IPS-18c (cell line): ENCODE measurements around the gene NPHP4.

ENCODE experiments used
- H3K4me3 ChIP-seq: 2 replicates; pipeline ENCODE4 v1.7.0; 2013; ENCODE audit warnings: low read depth, mild to moderate bottlenecking, low read length, moderate library complexity; ENCODE audit not compliant: insufficient read depth
- H3K9me3 ChIP-seq: one replicate; pipeline ENCODE4 v1.6.1; 2013; ENCODE audit warnings: mild to moderate bottlenecking, low read length, moderate library complexity; ENCODE audit not compliant: control insufficient read depth, insufficient read depth

The NPHP4 gene

DNA sequence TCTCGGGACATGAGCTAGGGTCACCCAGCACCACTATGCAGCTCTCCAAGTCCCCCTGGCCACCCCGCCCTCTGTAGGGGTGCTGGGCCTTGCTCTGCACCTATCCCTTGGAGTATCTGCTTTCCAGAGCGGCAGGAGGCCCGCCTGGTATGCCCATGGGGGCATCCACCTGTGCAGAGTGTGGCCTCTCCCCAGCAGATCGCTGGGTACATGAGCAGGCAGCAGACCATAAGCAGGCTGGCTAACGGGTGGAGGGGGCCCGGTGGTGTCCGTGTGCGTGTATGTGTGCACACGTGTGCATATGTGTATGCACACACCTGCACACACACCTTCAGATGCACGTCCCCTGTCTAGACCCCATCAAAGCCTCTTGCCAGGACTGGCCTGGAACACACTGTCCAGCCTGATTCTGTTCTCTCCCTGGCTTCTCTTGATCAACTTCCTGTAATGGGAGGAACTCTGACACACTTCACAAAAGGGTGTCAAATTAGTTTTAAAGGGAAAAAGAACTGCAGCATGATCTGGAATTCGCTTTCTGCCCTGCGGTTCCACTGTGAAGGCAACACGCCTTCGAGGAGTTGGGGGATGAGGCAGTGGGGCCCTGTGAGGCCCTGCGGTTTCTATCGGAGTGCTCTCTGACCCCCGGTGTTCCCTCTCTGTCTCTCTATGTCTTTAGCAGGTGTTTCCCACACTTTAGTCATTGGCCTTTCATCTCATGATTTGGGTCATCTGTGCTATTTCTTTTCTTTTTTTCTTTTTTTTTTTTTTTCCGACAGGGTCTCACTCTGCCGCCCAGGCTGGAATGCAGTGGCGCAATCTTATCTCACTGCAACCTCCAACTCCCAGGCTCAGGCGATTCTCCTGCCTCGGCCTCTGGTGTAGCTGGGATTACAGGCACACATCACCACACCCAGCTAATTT lies 17.2 kb upstream of the NPHP4 start:
- no peaks in the 10 kb centered on the region for H3K9me3 ChIP-seq
- no peak overlapping the region for H3K4me3 ChIP-seq

DNA sequence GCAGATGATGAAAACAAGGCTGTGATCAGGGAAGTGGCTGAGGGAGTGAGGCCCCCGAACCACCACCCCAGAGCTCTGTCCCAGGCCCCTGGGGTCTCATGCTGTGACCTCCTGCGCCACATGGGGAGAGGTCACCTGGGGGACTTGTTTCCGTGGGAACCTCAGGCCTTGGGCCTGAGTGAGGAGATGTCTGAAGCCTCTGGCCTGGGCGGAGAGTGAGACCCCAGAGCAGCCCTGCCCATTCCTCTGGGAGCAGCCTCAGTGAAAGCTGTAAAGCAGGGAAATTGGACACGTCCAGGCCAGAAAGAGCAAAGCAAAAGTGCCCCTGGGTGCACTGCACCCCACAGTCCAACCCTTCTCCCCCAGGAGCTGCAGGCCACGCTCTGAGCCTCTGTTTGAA lies 16.5 kb upstream of the NPHP4 start:
- Histone ChIP-seq H3K4me3 (no peak overlapping the region), H3K9me3 (no peaks in the 10 kb centered on the region)

- Histone ChIP-seq H3K9me3 (no peaks in the 10 kb centered on the region), H3K4me3 (no peak overlapping the region)
Measured at GRCh38 chr1:6008084-6008415, 15.8 kb upstream of the NPHP4 start.

- H3K4me3 ChIP-seq, result no peak overlapping the region
Measured at GRCh38 chr1:6007318-6008083, 15.3 kb upstream of the NPHP4 start.

DNA sequence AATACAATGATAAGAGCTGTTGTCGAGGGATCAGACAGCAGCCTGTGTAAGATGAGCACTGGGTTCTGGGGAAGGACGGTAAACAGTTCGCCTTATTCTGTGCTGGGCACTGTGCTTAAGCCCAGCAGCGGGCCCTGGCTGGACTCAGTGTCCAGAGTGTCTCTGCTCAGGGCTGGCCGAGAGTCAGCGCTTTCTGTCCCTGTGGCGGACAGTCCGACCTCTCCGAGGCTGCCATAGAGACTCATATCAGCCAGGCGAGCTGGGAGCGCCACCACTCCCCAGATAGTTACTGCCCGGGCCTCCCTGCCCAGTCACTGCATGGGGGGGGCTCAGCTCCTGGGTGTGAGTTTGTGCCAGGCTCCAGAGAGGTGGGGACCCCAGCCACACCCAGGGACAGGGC lies 14.7 kb upstream of the NPHP4 start:
- H3K4me3 ChIP-seq, result no peak overlapping the region
- no peaks in the 10 kb centered on the region for H3K9me3 ChIP-seq

More at GRCh38 chr1:6007318-6008083, 15.3 kb upstream of the NPHP4 start:
- H3K9me3 ChIP-seq, result no peaks in the 10 kb centered on the region

DNA sequence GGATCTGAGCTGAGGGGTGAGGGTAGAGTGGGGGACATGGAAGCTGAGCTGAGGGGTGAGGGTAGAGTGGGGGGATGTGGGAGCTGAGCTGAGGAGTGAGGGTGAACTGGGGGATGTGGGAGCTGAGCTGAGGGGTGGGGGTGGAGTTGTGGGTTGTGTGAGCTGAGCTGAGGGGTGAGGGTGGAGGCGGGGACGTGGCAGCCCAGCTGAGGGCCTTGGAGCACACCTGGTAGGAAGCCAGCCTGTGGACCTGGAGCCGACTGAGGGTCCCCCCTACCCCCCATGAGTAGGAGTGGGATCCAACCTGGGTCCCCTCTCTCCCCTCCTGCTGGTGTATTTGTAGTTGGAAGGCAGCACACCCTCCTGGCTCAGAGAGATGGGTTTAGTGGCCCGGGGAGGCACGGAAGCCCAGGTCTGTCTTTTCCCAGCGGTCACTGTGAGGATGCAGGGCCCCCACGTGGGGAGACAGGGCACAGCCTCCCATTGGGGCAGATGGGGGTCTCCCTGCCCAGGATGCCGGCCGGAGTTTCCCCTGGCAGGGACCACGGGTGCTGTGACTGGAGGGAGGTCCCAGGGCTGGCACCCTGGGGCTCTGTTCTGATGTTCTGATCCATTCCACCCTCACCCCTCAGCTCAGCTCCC lies 13.2 kb upstream of the NPHP4 start:
- no peaks in the 10 kb centered on the region for H3K9me3 ChIP-seq

GRCh38 chr1:6004412-6005123 lies 12.3 kb upstream of the NPHP4 start:
- H3K9me3 ChIP-seq, result no peaks in the 10 kb centered on the region
- no peak overlapping the region for H3K4me3 ChIP-seq

More for the DNA sequence above, 13.2 kb upstream of the NPHP4 start:
- H3K4me3 ChIP-seq, result no peak overlapping the region

- H3K9me3 ChIP-seq, result no peaks in the 10 kb centered on the region
- no peak overlapping the region for H3K4me3 ChIP-seq
Measured at GRCh38 chr1:6003568-6004411, 11.6 kb upstream of the NPHP4 start.

GRCh38 chr1:6002714-6003501 lies 10.7 kb upstream of the NPHP4 start:
- Histone ChIP-seq H3K4me3 (no peak overlapping the region; the same call in 1 of the 2 replicates), H3K9me3 (no peaks in the 10 kb centered on the region)

DNA sequence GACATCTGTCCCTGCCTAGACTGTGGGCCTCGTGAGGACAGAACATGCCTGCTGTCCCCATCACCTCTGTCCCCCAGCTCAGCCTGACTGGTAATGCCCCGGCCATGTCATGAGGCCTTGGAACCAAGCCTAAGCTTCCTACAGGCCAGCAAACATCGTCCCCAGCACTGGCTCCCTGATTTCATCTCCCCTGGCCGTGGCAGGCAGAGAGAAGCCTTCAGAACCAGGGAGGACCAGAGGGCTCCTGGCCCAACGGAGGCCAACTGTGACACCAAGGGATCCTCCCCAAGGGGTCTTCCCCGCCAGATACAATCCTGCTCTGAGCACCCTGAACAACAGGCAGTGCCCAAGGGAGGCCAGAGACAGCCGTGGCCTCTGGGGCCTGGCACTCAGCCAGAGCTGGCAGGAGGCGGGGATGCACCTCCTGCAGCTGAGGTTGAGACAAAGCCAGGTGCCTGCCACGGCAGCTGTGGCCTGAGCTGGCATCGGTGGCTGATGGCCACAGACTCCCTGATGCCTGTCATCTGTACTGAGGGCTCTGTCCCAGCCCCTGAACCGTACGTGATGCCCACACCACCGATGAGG lies 9.9 kb upstream of the NPHP4 start:
- no peaks in the 10 kb centered on the region for H3K9me3 ChIP-seq
- no peak overlapping the region for H3K4me3 ChIP-seq

GRCh38 chr1:6000444-6001288 lies 8.4 kb upstream of the NPHP4 start:
- no peak overlapping the region for H3K4me3 ChIP-seq
- H3K9me3 ChIP-seq, result no peaks in the 10 kb centered on the region

DNA sequence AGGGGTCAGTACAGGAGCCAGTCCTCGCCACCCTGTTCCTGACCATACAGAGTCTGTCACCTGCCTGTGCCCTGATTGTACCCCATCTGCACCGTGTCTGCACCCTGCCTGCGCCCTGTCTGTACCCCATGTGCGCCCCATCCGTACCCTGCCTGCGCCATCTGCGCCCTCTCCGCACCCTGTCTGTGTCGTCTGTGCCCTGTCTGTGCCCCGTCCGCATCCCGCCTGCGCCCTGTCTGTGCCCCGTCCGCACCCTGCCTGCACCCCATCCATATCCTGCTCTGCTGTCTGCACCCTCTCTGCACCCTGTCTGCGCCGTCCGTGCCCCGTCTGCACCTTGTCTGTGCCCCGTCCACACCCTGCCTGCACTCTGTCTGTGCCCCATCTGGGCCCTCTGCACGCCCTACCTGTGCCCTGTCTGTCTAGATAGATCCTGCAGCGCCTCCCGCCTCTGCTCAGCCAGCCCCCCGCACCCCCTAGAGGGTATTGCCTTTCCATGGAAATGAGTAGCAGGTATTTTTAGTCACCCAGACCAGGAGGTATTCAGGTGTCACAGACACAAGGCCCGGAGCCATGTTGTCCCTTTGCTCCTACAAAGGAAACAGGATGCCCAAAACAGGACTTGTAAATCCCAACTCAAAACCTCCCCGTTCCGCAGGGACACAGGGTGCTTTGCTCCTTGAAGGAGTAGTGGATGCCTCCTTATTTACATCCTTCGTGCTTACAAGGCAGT lies 7.7 kb upstream of the NPHP4 start:
- H3K4me3 ChIP-seq, result no peak overlapping the region

GRCh38 chr1:5998906-5999301 lies 6.7 kb upstream of the NPHP4 start:
- no peaks in the 10 kb centered on the region for H3K9me3 ChIP-seq
- no peak overlapping the region for H3K4me3 ChIP-seq

More for the DNA sequence above, 7.7 kb upstream of the NPHP4 start:
- no peaks in the 10 kb centered on the region for H3K9me3 ChIP-seq
